Immature natural killer cell (primary cell): ENCODE measurements around the gene LRCH1. TPM values are rescaled to one million over a fixed set of nuclear protein-coding genes. Genes with fewer than 3 reads are reported as not detected.

ENCODE experiments used
- DNase-seq, 3 donors: peaks; one replicate each; pipeline ENCODE4 v3.0.0; 2022; ENCODE audit warnings: mixed read lengths in 1 of 3
- H3K27ac Mint-ChIP-seq, 6 donors: one replicate each; pipeline ENCODE4 v1.8.0; 2020; ENCODE audit warnings: mixed read lengths in 6 of 6, mild to moderate bottlenecking in 5 of 6, inconsistent platforms in 4 of 6, moderate library complexity in 3 of 6
- H3K27me3 Mint-ChIP-seq, 3 donors: one replicate each; pipeline ENCODE4 v1.8.0; 2020 to 2021; ENCODE audit warnings: low read depth in 3 of 3, mild to moderate bottlenecking in 3 of 3, mixed read lengths in 3 of 3, moderate library complexity in 3 of 3, inconsistent platforms in 1 of 3
- H3K36me3 Mint-ChIP-seq, 3 donors: one replicate each; pipeline ENCODE4 v1.8.0; 2020; ENCODE audit warnings: mixed read lengths in 3 of 3, inconsistent platforms in 2 of 3, mild to moderate bottlenecking in 2 of 3
- H3K4me1 Mint-ChIP-seq, 2 donors: one replicate each; pipeline ENCODE4 v1.8.0; 2020; ENCODE audit warnings: inconsistent platforms in 2 of 2, mild to moderate bottlenecking in 2 of 2, mixed read lengths in 2 of 2, moderate library complexity in 1 of 2
- H3K4me3 Mint-ChIP-seq, 5 donors: one replicate each; pipeline ENCODE4 v1.8.0; 2020; ENCODE audit warnings: mild to moderate bottlenecking in 5 of 5, mixed read lengths in 5 of 5, inconsistent platforms in 3 of 5, moderate library complexity in 3 of 5
- H3K9me3 Mint-ChIP-seq, 6 donors: one replicate each; pipeline ENCODE4 v1.8.0; 2020; ENCODE audit warnings: mild to moderate bottlenecking in 6 of 6, mixed read lengths in 6 of 6, inconsistent platforms in 4 of 6, moderate library complexity in 3 of 6
- polyA plus RNA-seq, 3 donors: library from polyadenylated mRNA; unstranded; fragments of 300-500 nt; fragmentation: Illumina TruSeq; gene quantifications; one replicate each; pipeline ENCODE4 v1.2.3, GENCODE V29; 2021

LRCH1 gene
- polyA plus RNA-seq, 3 donors from 2014 or later, result 3.0 to 6.6 (median 5.5) TPM

DNA sequence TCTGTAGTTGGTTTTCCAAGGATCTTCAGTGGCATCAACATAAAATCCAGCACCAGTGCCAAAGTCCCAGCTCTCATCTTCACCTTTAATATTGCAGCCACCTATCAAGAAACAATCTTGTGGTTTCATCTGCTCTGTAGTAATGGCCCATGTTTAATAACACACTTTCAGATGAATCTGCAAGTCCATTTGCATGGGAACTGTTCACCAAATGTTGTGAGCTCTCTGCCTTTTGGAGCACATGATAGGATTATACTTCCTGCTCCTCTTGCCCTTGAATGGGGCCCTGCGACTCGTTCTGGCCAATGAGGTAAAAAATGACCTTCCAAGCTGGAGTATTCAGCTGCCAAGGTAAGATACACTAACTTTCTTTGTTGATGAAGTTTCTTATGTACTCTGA, 229.7 kb downstream of the LRCH1 start:
- H3K4me3 Mint-ChIP-seq, result no peak overlapping the region
- no peaks in the 10 kb centered on the region for H3K9me3 Mint-ChIP-seq
- H3K4me1 Mint-ChIP-seq, result no peaks in the 10 kb centered on the region
- no peak overlapping the region for H3K27ac Mint-ChIP-seq
- DNase-seq, result no peak
- no peaks in the 10 kb centered on the region for H3K27me3 Mint-ChIP-seq
- peaks cover 31 to 55% (median 45%) of the 10 kb centered on the region in 3 donors for H3K36me3 Mint-ChIP-seq

- Mint-ChIP-seq H3K36me3 (peaks cover 31 to 54% (median 38%) of the 10 kb centered on the region in 3 donors), H3K4me1 (no peaks in the 10 kb centered on the region), H3K27ac (no peak overlapping the region), H3K27me3 (no peaks in the 10 kb centered on the region), H3K4me3 (no peak overlapping the region), H3K9me3 (no peaks in the 10 kb centered on the region)
- DNase-seq, result no peak
Observed at GRCh38 chr13:46783504-46783903, 230.5 kb downstream of the LRCH1 start.

- H3K27ac Mint-ChIP-seq, result no peak overlapping the region
- peak overlapping the region; percentile 44 to 69 (median 66) for H3K4me3 Mint-ChIP-seq
Observed at GRCh38 chr13:46795321-46795720, 242.4 kb downstream of the LRCH1 start.

GRCh38 chr13:46796129-46796514, 243.2 kb downstream of the LRCH1 start:
- no peaks in the 10 kb centered on the region for H3K9me3 Mint-ChIP-seq
- peaks cover 0 to 7% (median 2%) of the 10 kb centered on the region in 3 donors for H3K27me3 Mint-ChIP-seq
- H3K27ac Mint-ChIP-seq, result peak overlapping the region; percentile 78 to 94 (median 92)
- peaks cover 0 to 8% (median 0%) of the 10 kb centered on the region in 3 donors for H3K36me3 Mint-ChIP-seq
- H3K4me1 Mint-ChIP-seq, result peaks cover 19 to 29% of the 10 kb centered on the region in 2 donors
- H3K4me3 Mint-ChIP-seq, result peak overlapping the region; percentile 93 to 100 (median 98)
- no peak for DNase-seq

More at GRCh38 chr13:46795321-46795720, 242.4 kb downstream of the LRCH1 start:
- no peak for DNase-seq
- Mint-ChIP-seq H3K9me3 (no peaks in the 10 kb centered on the region), H3K4me1 (peaks cover 19 to 29% of the 10 kb centered on the region in 2 donors), H3K27me3 (peaks cover 0 to 7% (median 2%) of the 10 kb centered on the region in 3 donors), H3K36me3 (peaks cover 6 to 15% (median 7%) of the 10 kb centered on the region in 3 donors)

DNA sequence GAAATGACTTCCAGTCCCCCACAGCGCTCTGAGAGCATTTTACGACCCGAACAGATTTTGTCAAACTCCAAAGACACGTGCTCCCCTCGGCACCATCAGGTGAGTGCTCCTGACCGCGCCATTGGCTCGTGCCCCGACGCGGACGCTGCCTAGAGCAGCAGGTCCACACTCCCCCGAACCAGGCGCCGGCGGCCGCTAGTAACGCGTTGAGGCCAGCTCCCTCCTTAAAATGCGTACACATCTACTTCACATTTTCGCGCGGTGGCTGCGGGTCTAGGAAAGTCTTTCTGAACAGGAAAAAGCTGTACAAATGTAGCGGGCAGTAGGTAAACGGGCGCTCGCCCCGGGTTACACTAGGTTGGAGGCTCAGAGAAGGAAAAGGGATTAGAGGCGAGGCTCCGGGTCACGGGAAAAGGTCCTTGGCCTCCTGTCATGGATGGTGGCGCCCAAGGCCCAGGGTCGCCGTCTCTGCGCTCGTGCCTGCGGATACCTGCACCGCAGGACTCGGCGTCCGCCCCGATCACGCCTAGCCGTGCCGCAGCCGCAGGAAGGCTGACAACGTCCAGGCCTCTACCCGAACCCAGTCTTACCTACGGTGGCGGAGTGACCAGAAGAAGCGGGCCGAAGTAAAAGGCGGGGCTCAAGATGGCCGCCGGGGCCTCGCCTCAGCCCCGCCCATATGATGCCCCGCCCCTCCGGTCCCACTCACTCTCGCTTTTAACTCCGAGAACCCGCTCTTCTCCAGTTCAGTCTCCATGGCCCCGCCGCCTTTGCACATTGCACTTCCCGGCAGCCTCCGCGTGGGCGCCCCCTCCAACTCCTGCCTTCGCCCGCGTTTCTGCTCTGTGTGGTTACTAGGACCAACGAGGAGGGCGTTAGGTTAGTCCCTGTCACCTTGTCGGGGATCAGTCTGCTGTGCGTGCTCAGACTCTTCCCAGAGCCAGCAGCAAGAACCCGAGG, 243.8 kb downstream of the LRCH1 start, which contains the start of gene ESD:
TSS of gene ESD (minus strand) at position 647 of the 960 bp plus-strand sequence. CDS start 5,748 bp downstream, outside the sequence.
- Mint-ChIP-seq H3K27ac (peak within 1 kb of the TSS; percentile 78 to 94 (median 92)), H3K4me3 (peak within 1 kb of the TSS; percentile 93 to 100 (median 98)), H3K27me3 (peaks cover 0 to 7% (median 2%) of the 10 kb centered on the region in 3 donors), H3K4me1 (peaks cover 19 to 29% of the 10 kb centered on the region in 2 donors), H3K9me3 (no peaks in the 10 kb centered on the region), H3K36me3 (peaks cover 0 to 8% (median 0%) of the 10 kb centered on the region in 3 donors)
- DNase-seq, result peak; percentile 68 to 75 (median 73)

DNA sequence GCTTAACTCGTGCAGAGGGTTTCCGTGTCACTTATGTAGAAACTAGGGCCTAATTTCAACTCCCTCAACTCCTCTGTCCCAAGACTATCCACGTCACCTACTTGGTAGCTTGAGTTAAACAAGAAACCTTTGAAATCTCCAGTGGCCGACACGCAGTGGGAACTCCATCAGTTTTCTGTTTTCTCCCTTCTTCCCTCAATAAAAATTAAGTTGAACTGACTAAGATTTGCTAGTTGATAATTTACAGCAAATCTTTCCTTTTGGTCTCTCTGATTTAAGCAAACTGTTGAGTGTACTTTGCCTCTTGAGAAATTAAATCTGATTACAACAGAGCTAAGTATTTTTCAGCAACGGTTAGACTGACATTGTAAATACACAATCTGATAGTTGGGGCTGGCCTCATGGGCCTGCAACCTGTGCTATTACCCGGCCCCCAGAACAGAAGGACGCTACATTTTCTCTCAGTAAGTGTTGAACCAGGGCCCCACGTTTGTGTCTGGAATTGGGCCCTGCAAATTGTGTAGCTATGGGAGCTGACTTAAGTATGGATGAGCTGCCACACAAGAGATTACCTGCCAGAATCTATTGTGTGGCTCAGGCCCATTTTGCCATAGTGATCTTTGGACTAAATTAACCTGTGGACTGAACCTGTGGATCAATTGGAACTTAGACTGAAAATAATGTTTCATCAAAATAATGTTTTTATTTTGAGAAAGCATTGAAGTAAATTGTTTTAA, 244.7 kb downstream of the LRCH1 start:
- Mint-ChIP-seq H3K9me3 (no peaks in the 10 kb centered on the region), H3K4me1 (peaks cover 19 to 29% of the 10 kb centered on the region in 2 donors), H3K27ac (peak overlapping the region; percentile 55 to 94 (median 85)), H3K4me3 (peak overlapping the region; percentile 93 to 100 (median 98)), H3K36me3 (peaks cover 0 to 8% (median 0%) of the 10 kb centered on the region in 3 donors), H3K27me3 (peaks cover 0 to 7% (median 2%) of the 10 kb centered on the region in 3 donors)
- no peak for DNase-seq

GRCh38 chr13:46799139-46799538, 246.2 kb downstream of the LRCH1 start:
- H3K9me3 Mint-ChIP-seq, result no peaks in the 10 kb centered on the region
- H3K4me1 Mint-ChIP-seq, result peaks cover 19 to 29% of the 10 kb centered on the region in 2 donors
- DNase-seq, result no peak
- peaks cover 0 to 8% (median 0%) of the 10 kb centered on the region in 3 donors for H3K36me3 Mint-ChIP-seq
- H3K27ac Mint-ChIP-seq, result no peak overlapping the region
- H3K4me3 Mint-ChIP-seq, result no peak overlapping the region
- H3K27me3 Mint-ChIP-seq, result peaks cover 0 to 7% (median 2%) of the 10 kb centered on the region in 3 donors

GRCh38 chr13:46801858-46802257, 248.9 kb downstream of the LRCH1 start:
- Mint-ChIP-seq H3K27me3 (peaks cover 0 to 3% (median 0%) of the 10 kb centered on the region in 3 donors), H3K4me1 (peaks cover 3 to 8% of the 10 kb centered on the region in 2 donors), H3K27ac (peak overlapping the region in 1 of 6 donors; percentile 13), H3K4me3 (no peak overlapping the region), H3K36me3 (no peaks in the 10 kb centered on the region), H3K9me3 (no peaks in the 10 kb centered on the region)
- DNase-seq, result no peak

Other genes with a start within 250 kb of the LRCH1 start
- gene RUBCNL, start 165.9 kb upstream of the LRCH1 start, polyA plus RNA-seq, result under 1 TPM in 1 of 3 donors, not detected in 2; 0.57 TPM
- gene ESD, start 244.0 kb downstream of the LRCH1 start, polyA plus RNA-seq, result 10 to 100 TPM; 52.7 to 69.4 (median 59.2) TPM